ENCODE measurements around the gene CYTH2. TPM values are rescaled to one million over a fixed set of nuclear protein-coding genes. Genes with fewer than 3 reads are reported as not detected.

The CYTH2 gene
- total and polyA plus RNA-seq, 8 donors: 25.4 to 54.2 (median 31.5) TPM

- no peaks in the 10 kb centered on the region for H3K9me3 ChIP-seq
- ATAC-seq (peak; percentile 4 to 11 (median 8)), DNase-seq (no peak), FAIRE-seq (no peak)
- H3K27me3 ChIP-seq: no peaks in the 10 kb centered on the region
- intact Hi-C loops (cut with DNase I): loop anchor here in 1 of 3 donors (5.0 kb wide), 1 partner anchor 93 kb away; no protein-coding TSS in a partner anchor
- H3K36me3 ChIP-seq: no peaks in the 10 kb centered on the region
- TF ChIP-seq CTCF (IDR thresholded peaks at IDR 0.05): no peak
- 3 to 4% methylated on average over 43 to 70 of the region's 70 CpGs for WGBS, 2 donors
- H3K4me1 ChIP-seq: peaks cover 0 to 8% (median 0%) of the 10 kb centered on the region in 3 donors
- H3K4me3 ChIP-seq: peak overlapping the region; percentile 11 to 58 (median 32)
- peak overlapping the region in 2 of 4 donors; percentile 48 to 58 for H3K27ac ChIP-seq
Measured at GRCh38 chr19:48493718-48494401, 24.7 kb downstream of the CYTH2 start.

DNA sequence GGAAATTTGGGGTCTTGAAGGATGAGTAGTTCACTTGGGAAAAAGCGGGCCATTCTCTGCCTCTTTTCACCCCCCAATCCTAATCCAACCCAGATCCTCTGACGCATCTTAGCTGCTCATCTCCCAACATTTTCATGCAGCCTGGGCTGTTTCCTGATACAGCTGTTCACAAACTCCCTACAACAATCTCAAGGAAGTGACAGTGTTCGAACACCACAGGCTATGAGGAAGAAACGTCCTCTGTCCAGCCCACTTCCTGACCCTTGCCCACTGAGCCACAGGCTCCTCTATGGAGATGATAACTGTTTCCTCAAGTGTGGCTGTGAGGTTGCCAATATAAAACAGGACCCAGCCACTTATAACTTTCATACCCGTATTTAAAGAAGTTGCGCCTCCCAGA lies 26.2 kb downstream of the CYTH2 start:
- no peaks in the 10 kb centered on the region for H3K36me3 ChIP-seq
- no peak overlapping the region for H3K4me3 ChIP-seq
- DNase-seq: no peak
- intact Hi-C loops (cut with DNase I): no loop called here
- H3K27me3 ChIP-seq: no peaks in the 10 kb centered on the region
- H3K27ac ChIP-seq: no peak overlapping the region
- 77 to 79% methylated on average over 6 of the region's 6 CpGs for WGBS, 2 donors
- peaks cover 0 to 8% (median 0%) of the 10 kb centered on the region in 3 donors for H3K4me1 ChIP-seq
- no peak for FAIRE-seq
- TF ChIP-seq CTCF (IDR thresholded peaks at IDR 0.05): no peak
- H3K9me3 ChIP-seq: no peaks in the 10 kb centered on the region
- ATAC-seq: no peak

GRCh38 chr19:48496959-48497727 lies 28.0 kb downstream of the CYTH2 start:
- no peak for FAIRE-seq
- intact Hi-C loops (cut with DNase I): no loop called here
- H3K4me1 ChIP-seq: peaks cover 0 to 8% (median 0%) of the 10 kb centered on the region in 3 donors

GRCh38 chr19:48497728-48498594 lies 28.8 kb downstream of the CYTH2 start:
- Histone ChIP-seq H3K4me3 (no peak overlapping the region), H3K9me3 (no peaks in the 10 kb centered on the region), H3K27me3 (no peaks in the 10 kb centered on the region), H3K4me1 (peaks cover 0 to 8% (median 0%) of the 10 kb centered on the region in 3 donors), H3K27ac (no peak overlapping the region), H3K36me3 (no peaks in the 10 kb centered on the region)
- FAIRE-seq (no peak), DNase-seq (no peak), ATAC-seq (no peak)
- 62 to 76% methylated on average over 36 to 46 of the region's 46 CpGs for WGBS, 2 donors
- intact Hi-C loops (cut with DNase I): no loop called here
- TF ChIP-seq CTCF (IDR thresholded peaks at IDR 0.05): no peak

More at GRCh38 chr19:48496959-48497727, 28.0 kb downstream of the CYTH2 start:
- DNase-seq (no peak), ATAC-seq (no peak)
- Histone ChIP-seq H3K27me3 (no peaks in the 10 kb centered on the region), H3K4me3 (no peak overlapping the region), H3K27ac (no peak overlapping the region), H3K9me3 (no peaks in the 10 kb centered on the region), H3K36me3 (no peaks in the 10 kb centered on the region)
- 54 to 69% methylated on average over 43 to 45 of the region's 45 CpGs for WGBS, 2 donors
- no peak for TF ChIP-seq CTCF (IDR thresholded peaks at IDR 0.05)
